Glomerular visceral epithelial cell (primary cell): ENCODE results near the gene AGRN.
"Not testable (repeated sequence)": the region's sequence is repeated elsewhere in the genome, so short reads cannot be mapped to it uniquely, and the experiment has no call there.

Source experiments
- DNase-seq: peaks from one replicate; pipeline ENCODE4 v3.0.0-alpha.2; 2016; ENCODE audit errors: extremely low spot score

Gene AGRN

GRCh38 chr1:1020000-1020404 is at the start of gene AGRN:
TSS of gene AGRN (plus strand) at chr1:1020120. CDS start at chr1:1020173, 53 bp downstream.
- DNase-seq, result peak; percentile 38

GRCh38 chr1:970242-970972 is 49.5 kb upstream of the AGRN start:
- DNase-seq, result no peak

- DNase-seq, result no peak
Observed at GRCh38 chr1:970973-971730, 48.8 kb upstream of the AGRN start.

GRCh38 chr1:971751-972506 is 48.0 kb upstream of the AGRN start:
- DNase-seq, result no peak

GRCh38 chr1:972726-973458 is 47.0 kb upstream of the AGRN start:
- no peak for DNase-seq

- no peak for DNase-seq
Observed at GRCh38 chr1:973459-974292, 46.2 kb upstream of the AGRN start.

GRCh38 chr1:974293-974640 is 45.7 kb upstream of the AGRN start:
- DNase-seq, result no peak

GRCh38 chr1:974687-975328 is 45.1 kb upstream of the AGRN start:
- no peak for DNase-seq

- DNase-seq, result no peak
Observed at GRCh38 chr1:975365-975764, 44.6 kb upstream of the AGRN start.

- DNase-seq, result peak; percentile 81
Observed at GRCh38 chr1:975896-976683, 43.8 kb upstream of the AGRN start.

- not testable (repeated sequence) for DNase-seq
Observed at GRCh38 chr1:976791-977190, 43.1 kb upstream of the AGRN start.

GRCh38 chr1:978069-978834 is 41.7 kb upstream of the AGRN start:
- no peak for DNase-seq

- DNase-seq, result no peak
Observed at GRCh38 chr1:978835-979743, 40.8 kb upstream of the AGRN start.

GRCh38 chr1:979744-980072 is 40.2 kb upstream of the AGRN start:
- DNase-seq, result no peak

GRCh38 chr1:980137-980571 is 39.8 kb upstream of the AGRN start:
- DNase-seq, result no peak

GRCh38 chr1:980602-981395 is 39.1 kb upstream of the AGRN start:
- no peak for DNase-seq

GRCh38 chr1:981491-981954 is 38.4 kb upstream of the AGRN start:
- DNase-seq, result no peak
